Vagina (tissue), 2 donors: Measurements from ENCODE around the gene IRAK4.

Experiments
- POLR2A ChIP-seq, 2 donors: fragments of 450-650 bp; IDR thresholded peaks; one replicate each; pipeline ENCODE4 v1.6.1; 2017; ENCODE audit warnings: antibody characterized with exemption in 2 of 2, mild to moderate bottlenecking in 2 of 2, moderate library complexity in 2 of 2
- POLR2AphosphoS5 ChIP-seq, 2 donors: sonication (generic); formaldehyde crosslinking; IDR thresholded peaks; one replicate each; pipeline ENCODE4 v1.9.0; 2017; ENCODE audit warnings: antibody characterized with exemption in 2 of 2, mild to moderate bottlenecking in 2 of 2, low read depth in 1 of 2; ENCODE audit not compliant: insufficient read depth in 1 of 2
- TF ChIP-seq, protein P1 (sequence below), 3 experiments: fragments of 450-650 bp in 2 of 3; fragments of 200-600 bp in 1 of 3; sonication (generic) in 1 of 3; IDR thresholded peaks; one replicate each; pipeline ENCODE4 v1.5.1; 2017 to 2019; ENCODE audit warnings: antibody characterized with exemption in 3 of 3, mild to moderate bottlenecking in 2 of 3, moderate library complexity in 2 of 3

GRCh38 chr12:43815416-43815815 lies 56.7 kb downstream of the IRAK4 start:
- TF ChIP-seq POLR2A (IDR thresholded peaks at IDR 0.05) (no peak), POLR2AphosphoS5 (IDR thresholded peaks at IDR 0.05; ENCODE audit: insufficient read depth in 1 of 2, low read depth in 1 of 2) (no peak)
- TF ChIP-seq, protein P1, sequence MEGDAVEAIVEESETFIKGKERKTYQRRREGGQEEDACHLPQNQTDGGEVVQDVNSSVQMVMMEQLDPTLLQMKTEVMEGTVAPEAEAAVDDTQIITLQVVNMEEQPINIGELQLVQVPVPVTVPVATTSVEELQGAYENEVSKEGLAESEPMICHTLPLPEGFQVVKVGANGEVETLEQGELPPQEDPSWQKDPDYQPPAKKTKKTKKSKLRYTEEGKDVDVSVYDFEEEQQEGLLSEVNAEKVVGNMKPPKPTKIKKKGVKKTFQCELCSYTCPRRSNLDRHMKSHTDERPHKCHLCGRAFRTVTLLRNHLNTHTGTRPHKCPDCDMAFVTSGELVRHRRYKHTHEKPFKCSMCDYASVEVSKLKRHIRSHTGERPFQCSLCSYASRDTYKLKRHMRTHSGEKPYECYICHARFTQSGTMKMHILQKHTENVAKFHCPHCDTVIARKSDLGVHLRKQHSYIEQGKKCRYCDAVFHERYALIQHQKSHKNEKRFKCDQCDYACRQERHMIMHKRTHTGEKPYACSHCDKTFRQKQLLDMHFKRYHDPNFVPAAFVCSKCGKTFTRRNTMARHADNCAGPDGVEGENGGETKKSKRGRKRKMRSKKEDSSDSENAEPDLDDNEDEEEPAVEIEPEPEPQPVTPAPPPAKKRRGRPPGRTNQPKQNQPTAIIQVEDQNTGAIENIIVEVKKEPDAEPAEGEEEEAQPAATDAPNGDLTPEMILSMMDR (IDR thresholded peaks at IDR 0.05), result no peak
